H9 (cell line): ENCODE results near the gene PPP2R3C. TPM values are rescaled to one million over a fixed set of nuclear protein-coding genes. Genes with fewer than 3 reads are reported as not detected.

Experiments
- DNase-seq: peaks from one replicate; pipeline ENCODE4 v3.0.0-alpha.2; 2017
- H2AFZ ChIP-seq: one replicate; pipeline ENCODE4 v1.6.1; 2013; ENCODE audit warnings: mild to moderate bottlenecking, low read length, control low read depth, moderate library complexity
- H2AK5ac ChIP-seq: 2 replicates; pipeline ENCODE4 v1.6.1; 2013; ENCODE audit warnings: low read length, control low read depth, mixed read lengths; ENCODE audit not compliant: insufficient read length
- H2BK120ac ChIP-seq: one replicate; pipeline ENCODE4 v1.6.1; 2013; ENCODE audit warnings: low read depth, mild to moderate bottlenecking, low read length, control low read depth, inconsistent platforms; ENCODE audit not compliant: poor library complexity, severe bottlenecking
- H2BK12ac ChIP-seq: 2 replicates; pipeline ENCODE4 v1.6.1; 2013; ENCODE audit warnings: low read length, control low read depth, mixed read lengths, low read depth; ENCODE audit not compliant: insufficient read length
- H2BK15ac ChIP-seq: 2 replicates; pipeline ENCODE4 v1.6.1; 2013; ENCODE audit warnings: low read depth, low read length, control low read depth
- H2BK20ac ChIP-seq: one replicate; pipeline ENCODE4 v1.6.1; 2013; ENCODE audit warnings: low read depth, mild to moderate bottlenecking, low read length, control low read depth, inconsistent platforms; ENCODE audit not compliant: poor library complexity, severe bottlenecking
- H2BK5ac ChIP-seq: 2 replicates; pipeline ENCODE4 v1.6.1; 2013; ENCODE audit warnings: low read length, control low read depth, mixed read lengths; ENCODE audit not compliant: insufficient read length
- H3K14ac ChIP-seq: 2 replicates; pipeline ENCODE4 v1.6.1; 2013; ENCODE audit warnings: low read length, control low read depth; ENCODE audit not compliant: insufficient read depth
- H3K18ac ChIP-seq: 2 replicates; pipeline ENCODE4 v1.6.1; 2013; ENCODE audit warnings: low read depth, mild to moderate bottlenecking, mixed read lengths, low read length, control low read depth; ENCODE audit not compliant: insufficient read length
- H3K23ac ChIP-seq: 2 replicates; pipeline ENCODE4 v1.6.1; 2013; ENCODE audit warnings: low read length, control low read depth, mixed read lengths, low read depth; ENCODE audit not compliant: insufficient read length
- H3K23me2 ChIP-seq: 2 replicates; pipeline ENCODE4 v1.6.1; 2013; ENCODE audit warnings: low read depth, mild to moderate bottlenecking, mixed read lengths, low read length, control low read depth; ENCODE audit not compliant: insufficient read length, poor library complexity, severe bottlenecking
- H3K27ac ChIP-seq: 2 replicates; pipeline ENCODE4 v1.5.1; 2013; ENCODE audit warnings: low read length, control low read depth, mixed read lengths, low read depth; ENCODE audit not compliant: insufficient read length
- H3K27me3 ChIP-seq: 2 replicates; pipeline ENCODE4 v1.6.1; 2013; ENCODE audit warnings: low read length, control low read depth, inconsistent platforms; ENCODE audit not compliant: insufficient read depth
- H3K4ac ChIP-seq: 2 replicates; pipeline ENCODE4 v1.6.1; 2013; ENCODE audit warnings: low read depth, mild to moderate bottlenecking, control low read depth, inconsistent platforms, low read length, moderate library complexity
- H3K4me1 ChIP-seq: 2 replicates; pipeline ENCODE4 v1.6.1; 2013; ENCODE audit warnings: low read length, control low read depth, inconsistent platforms; ENCODE audit not compliant: insufficient read depth
- H3K4me2 ChIP-seq: 2 replicates; pipeline ENCODE4 v1.6.1; 2013; ENCODE audit warnings: low read length, control low read depth, mixed read lengths; ENCODE audit not compliant: insufficient read length, insufficient read depth
- H3K56ac ChIP-seq: 2 replicates; pipeline ENCODE4 v1.6.1; 2013; ENCODE audit warnings: low read depth, mild to moderate bottlenecking, mixed read lengths, low read length, control low read depth; ENCODE audit not compliant: insufficient read length
- H3K79me1 ChIP-seq: 2 replicates; pipeline ENCODE4 v1.6.1; 2013; ENCODE audit warnings: low read depth, mild to moderate bottlenecking, moderate library complexity, low read length, control low read depth, inconsistent platforms; ENCODE audit not compliant: insufficient read depth, poor library complexity, severe bottlenecking
- H3K79me2 ChIP-seq: 2 replicates; pipeline ENCODE4 v1.6.1; 2013; ENCODE audit warnings: low read length, control low read depth, inconsistent platforms; ENCODE audit not compliant: insufficient read depth
- H3K9ac ChIP-seq: 2 replicates; pipeline ENCODE4 v1.6.1; 2013; ENCODE audit warnings: low read length, control low read depth, mixed read lengths; ENCODE audit not compliant: insufficient read length; ENCODE audit errors: extremely low read depth
- H3K9me3 ChIP-seq: one replicate; pipeline ENCODE4 v1.6.1; 2013; ENCODE audit warnings: low read depth, low read length, inconsistent platforms; ENCODE audit not compliant: control insufficient read depth
- H3T11ph ChIP-seq: one replicate; pipeline ENCODE4 v1.6.1; 2013; ENCODE audit warnings: mild to moderate bottlenecking, low read length, control low read depth, inconsistent platforms
- H4K20me1 ChIP-seq: one replicate; pipeline ENCODE4 v1.6.1; 2013; ENCODE audit not compliant: control insufficient read depth, insufficient read length, insufficient read depth
- H4K5ac ChIP-seq: 2 replicates; pipeline ENCODE4 v1.6.1; 2013; ENCODE audit warnings: low read depth, mild to moderate bottlenecking, mixed read lengths, low read length, control low read depth; ENCODE audit not compliant: insufficient read length
- H4K8ac ChIP-seq: replicated peaks from 2 replicates; pipeline ENCODE4 v1.6.1; 2013; ENCODE audit warnings: low read length, control low read depth, mixed read lengths, low read depth; ENCODE audit not compliant: insufficient read length
- H4K91ac ChIP-seq: 2 replicates; pipeline ENCODE4 v1.6.1; 2013; ENCODE audit warnings: low read depth, mild to moderate bottlenecking, moderate library complexity, mixed read lengths, low read length, control low read depth; ENCODE audit not compliant: insufficient read length
- H3K27ac Mint-ChIP-seq, 3 experiments: 2 replicates in 2 of 3; 3 replicates in 1 of 3; pipeline ENCODE4 v1.8.0; 2020 to 2021; ENCODE audit warnings: mixed read lengths in 3 of 3, mild to moderate bottlenecking in 1 of 3, moderate library complexity in 1 of 3
- H3K27me3 Mint-ChIP-seq: 2 replicates; pipeline ENCODE4 v1.8.0; 2021; ENCODE audit warnings: low read depth, mild to moderate bottlenecking, moderate library complexity, mixed read lengths
- H3K36me3 Mint-ChIP-seq, 3 experiments: 2 replicates in 2 of 3; 3 replicates in 1 of 3; pipeline ENCODE4 v1.8.0; 2020 to 2021; ENCODE audit warnings: low read depth in 3 of 3, mixed read lengths in 3 of 3; ENCODE audit not compliant: insufficient read depth in 1 of 3
- H3K4me1 Mint-ChIP-seq, 2 experiments: 2 replicates each; pipeline ENCODE4 v1.8.0; 2020; ENCODE audit warnings: mixed read lengths in 2 of 2
- H3K4me3 Mint-ChIP-seq, 2 experiments: 2 replicates in 1 of 2; 3 replicates in 1 of 2; pipeline ENCODE4 v1.8.0; 2020 to 2021; ENCODE audit warnings: mild to moderate bottlenecking in 2 of 2, mixed read lengths in 2 of 2, moderate library complexity in 1 of 2
- H3K9me3 Mint-ChIP-seq, 2 experiments: 2 replicates in 1 of 2; 3 replicates in 1 of 2; pipeline ENCODE4 v1.8.0; 2020; ENCODE audit warnings: mild to moderate bottlenecking in 2 of 2, mixed read lengths in 2 of 2, moderate library complexity in 1 of 2
- CTCF ChIP-seq: fragments of 200-600 bp; sonication (generic); conservative IDR thresholded peaks from 3 replicates; pipeline ENCODE4 v1.8.0; 2021; ENCODE audit warnings: antibody characterized with exemption, mild to moderate bottlenecking
- WGBS: extraction: QIAGEN DNeasy Blood & Tissue Kit; methylation state at CpG from one replicate; pipeline ENCODE4 v1.1.7; 2013; ENCODE audit warnings: missing lambda C conversion rate, low lambda C conversion rate, mixed read lengths; ENCODE audit not compliant: insufficient read length; ENCODE audit errors: extremely low coverage; 5-methylcytosine and 5-hydroxymethylcytosine counted together
- total RNA-seq: library from RNA; stranded (reverse); gene quantifications from 2 replicates; pipeline ENCODE4 v1.2.1, GENCODE V29; 2021

Gene PPP2R3C
- total RNA-seq, 1 experiment from 2014 or later, result 51.1 TPM

DNA sequence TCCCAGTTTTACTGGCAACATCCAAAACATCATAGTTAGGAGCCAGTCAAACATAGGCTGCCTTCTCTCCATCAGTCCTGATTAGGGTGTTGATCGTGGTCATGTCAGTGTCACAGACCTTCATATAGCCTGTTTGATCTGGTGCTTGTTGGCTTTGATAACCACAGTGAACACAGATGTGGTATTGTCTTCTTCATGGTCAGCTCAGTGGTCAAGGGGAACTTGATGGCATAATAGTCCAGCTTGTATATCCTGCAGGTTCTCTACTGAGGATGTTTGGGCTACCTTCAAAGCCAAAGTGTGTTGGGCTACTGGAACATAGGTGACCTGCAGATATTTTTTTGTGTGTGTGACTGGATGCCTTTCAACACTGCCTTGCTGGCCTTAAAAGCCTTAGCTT, 22.2 kb upstream of the PPP2R3C start:
- H3K27me3 Mint-ChIP-seq, result no peaks in the 10 kb centered on the region
- H3K4me1 Mint-ChIP-seq, result no peaks in the 10 kb centered on the region
- Histone ChIP-seq H4K20me1 (no peaks in the 10 kb centered on the region), H3K18ac (no peak overlapping the region), H4K91ac (no peak overlapping the region), H4K5ac (no peak overlapping the region), H3K14ac (no peak overlapping the region), H2BK20ac (no peak overlapping the region), H3K56ac (no peak overlapping the region), H2BK12ac (no peak overlapping the region), H3T11ph (no peak overlapping the region), H3K79me2 (no peaks in the 10 kb centered on the region), H2BK120ac (no peak overlapping the region), H2BK15ac (no peak overlapping the region), H3K9me3 (no peaks in the 10 kb centered on the region), H2BK5ac (no peak overlapping the region), H3K79me1 (peaks cover 4% of the 10 kb centered on the region), H3K27ac (no peak overlapping the region), H3K27me3 (no peaks in the 10 kb centered on the region), H3K23me2 (no peaks in the 10 kb centered on the region), H2AFZ (no peak overlapping the region), H3K9ac (no peak overlapping the region), H2AK5ac (no peak overlapping the region), H4K8ac (no peak overlapping the region), H3K4me2 (no peak overlapping the region), H3K4ac (no peak overlapping the region), H3K23ac (no peak overlapping the region), H3K4me1 (no peaks in the 10 kb centered on the region)
- no CpG with 5 or more reads among the region's 1 CpG for WGBS
- no peak for TF ChIP-seq CTCF
- H3K4me3 Mint-ChIP-seq, result no peak overlapping the region
- DNase-seq, result no peak
- no peaks in the 10 kb centered on the region; a peak in 1 of 5 replicates for H3K9me3 Mint-ChIP-seq
- no peak overlapping the region for H3K27ac Mint-ChIP-seq
- peaks cover 5 to 17% (median 9%) of the 10 kb centered on the region in 3 experiments for H3K36me3 Mint-ChIP-seq
